Esophagus (tissue), 2 donors: ENCODE results near the gene SNAP47. TPM values are rescaled to one million over a fixed set of nuclear protein-coding genes. Genes with fewer than 3 reads are reported as not detected.

Experiments used
- H3K27ac ChIP-seq, 2 donors: one replicate each; pipeline ENCODE4 v1.5.1; 2013; ENCODE audit warnings: low read depth in 2 of 2, mild to moderate bottlenecking in 2 of 2, inconsistent platforms in 1 of 2, low read length in 1 of 2, moderate library complexity in 1 of 2
- H3K27me3 ChIP-seq, 2 donors: one replicate each; pipeline ENCODE4 v1.6.1; 2013; ENCODE audit warnings: low read length in 2 of 2, control low read depth in 1 of 2, mild to moderate bottlenecking in 1 of 2; ENCODE audit not compliant: insufficient read depth in 2 of 2, control insufficient read depth in 1 of 2
- H3K36me3 ChIP-seq, 2 donors: one replicate each; pipeline ENCODE4 v1.6.1; 2013; ENCODE audit warnings: low read length in 1 of 2; ENCODE audit not compliant: control insufficient read depth in 2 of 2, insufficient read depth in 2 of 2
- H3K4me1 ChIP-seq, 2 donors: one replicate each; pipeline ENCODE4 v1.6.1; 2013; ENCODE audit warnings: low read length in 1 of 2; ENCODE audit not compliant: control insufficient read depth in 2 of 2, insufficient read depth in 2 of 2
- H3K4me3 ChIP-seq, 2 donors: one replicate each; pipeline ENCODE4 v1.5.1; 2013; ENCODE audit warnings: low read length in 2 of 2, mild to moderate bottlenecking in 2 of 2, low read depth in 1 of 2, moderate library complexity in 1 of 2
- H3K9me3 ChIP-seq, 2 donors: one replicate each; pipeline ENCODE4 v1.6.1; 2013; ENCODE audit warnings: mild to moderate bottlenecking in 2 of 2, low read depth in 1 of 2, low read length in 1 of 2, moderate library complexity in 1 of 2; ENCODE audit not compliant: control insufficient read depth in 2 of 2, insufficient read depth in 1 of 2
- WGBS, 2 donors: extraction: QIAGEN DNeasy Blood & Tissue Kit; methylation state at CpG; one replicate each; pipeline ENCODE4 v1.1.7; 2013; 5-methylcytosine and 5-hydroxymethylcytosine counted together
- polyA plus RNA-seq, 2 donors: library from polyadenylated mRNA; stranded (reverse); fragments of 200-250 nt; gene quantifications; one replicate each; pipeline ENCODE4 v1.2.3, GENCODE V29; 2013
- donor health status: healthy with polysubstance abuse.
- donor health status: Bipolar disorder and iron deficiency.

The SNAP47 gene
- polyA plus RNA-seq, 2 donors: 7.9 to 11.4 TPM

GRCh38 chr1:227747948-227748495, 12.8 kb downstream of the SNAP47 start:
- Histone ChIP-seq H3K27ac (peak overlapping the region in 1 of 2 donors; percentile 45), H3K4me3 (no peak overlapping the region), H3K27me3 (no peaks in the 10 kb centered on the region), H3K9me3 (no peaks in the 10 kb centered on the region), H3K4me1 (peaks cover 0 to 10% of the 10 kb centered on the region in 2 donors), H3K36me3 (peaks cover 0 to 26% of the 10 kb centered on the region in 2 donors)
- 91 to 92% methylated on average over 18 of the region's 18 CpGs for WGBS, 2 donors

GRCh38 chr1:227748496-227749182, 13.4 kb downstream of the SNAP47 start:
- H3K36me3 ChIP-seq: peaks cover 0 to 26% of the 10 kb centered on the region in 2 donors
- no peaks in the 10 kb centered on the region for H3K27me3 ChIP-seq
- H3K4me3 ChIP-seq: no peak overlapping the region
- peaks cover 0 to 10% of the 10 kb centered on the region in 2 donors for H3K4me1 ChIP-seq
- H3K9me3 ChIP-seq: no peaks in the 10 kb centered on the region
- peak overlapping the region in 1 of 2 donors; percentile 45 for H3K27ac ChIP-seq
- 59 to 63% methylated on average over 7 of the region's 7 CpGs for WGBS, 2 donors

- WGBS, 2 donors: 68 to 73% methylated on average over 7 of the region's 7 CpGs
- Histone ChIP-seq H3K9me3 (no peaks in the 10 kb centered on the region), H3K27me3 (no peaks in the 10 kb centered on the region), H3K36me3 (peaks cover 0 to 26% of the 10 kb centered on the region in 2 donors), H3K27ac (no peak overlapping the region), H3K4me1 (peaks cover 0 to 12% of the 10 kb centered on the region in 2 donors), H3K4me3 (no peak overlapping the region)
Measured at GRCh38 chr1:227749225-227749624, 14.0 kb downstream of the SNAP47 start.

- Histone ChIP-seq H3K27ac (no peak overlapping the region), H3K36me3 (peaks cover 0 to 26% of the 10 kb centered on the region in 2 donors), H3K27me3 (no peaks in the 10 kb centered on the region), H3K4me1 (peaks cover 2 to 12% of the 10 kb centered on the region in 2 donors), H3K9me3 (no peaks in the 10 kb centered on the region), H3K4me3 (no peak overlapping the region)
- WGBS, 2 donors: 73 to 79% methylated on average over 19 of the region's 19 CpGs
Measured at GRCh38 chr1:227749916-227750710, 14.9 kb downstream of the SNAP47 start.

GRCh38 chr1:227753999-227754711, 18.9 kb downstream of the SNAP47 start:
- peaks cover 2 to 5% of the 10 kb centered on the region in 2 donors for H3K4me1 ChIP-seq
- no peak overlapping the region for H3K27ac ChIP-seq
- peaks cover 0 to 22% of the 10 kb centered on the region in 2 donors for H3K36me3 ChIP-seq
- WGBS, 2 donors: 41 to 48% methylated on average over 7 of the region's 7 CpGs
- H3K4me3 ChIP-seq: no peak overlapping the region
- H3K9me3 ChIP-seq: no peaks in the 10 kb centered on the region
- H3K27me3 ChIP-seq: no peaks in the 10 kb centered on the region

GRCh38 chr1:227754958-227755357, 19.7 kb downstream of the SNAP47 start:
- Histone ChIP-seq H3K36me3 (peaks cover 0 to 29% of the 10 kb centered on the region in 2 donors), H3K9me3 (no peaks in the 10 kb centered on the region), H3K4me3 (no peak overlapping the region), H3K27ac (no peak overlapping the region), H3K27me3 (no peaks in the 10 kb centered on the region), H3K4me1 (peaks cover 2 to 5% of the 10 kb centered on the region in 2 donors)
- 87 to 95% methylated on average over 4 of the region's 4 CpGs for WGBS, 2 donors

GRCh38 chr1:227756172-227756959, 21.1 kb downstream of the SNAP47 start:
- Histone ChIP-seq H3K4me3 (no peak overlapping the region), H3K36me3 (peaks cover 0 to 24% of the 10 kb centered on the region in 2 donors), H3K27ac (no peak overlapping the region), H3K9me3 (no peaks in the 10 kb centered on the region), H3K4me1 (peaks cover 2 to 6% of the 10 kb centered on the region in 2 donors), H3K27me3 (no peaks in the 10 kb centered on the region)
- 68 to 70% methylated on average over 13 of the region's 13 CpGs for WGBS, 2 donors

GRCh38 chr1:227757781-227758180, 22.5 kb downstream of the SNAP47 start:
- WGBS, 2 donors: 71 to 84% methylated on average over 2 of the region's 2 CpGs
- H3K27me3 ChIP-seq: no peaks in the 10 kb centered on the region
- peaks cover 2 to 14% of the 10 kb centered on the region in 2 donors for H3K4me1 ChIP-seq
- no peak overlapping the region for H3K27ac ChIP-seq
- no peaks in the 10 kb centered on the region for H3K9me3 ChIP-seq
- peaks cover 0 to 32% of the 10 kb centered on the region in 2 donors for H3K36me3 ChIP-seq
- no peak overlapping the region for H3K4me3 ChIP-seq
